ENCODE measurements around the gene LPIN1.
A peak's percentile ranks its signal among the peaks of the same experiment; 100 is the strongest.
"Not testable (repeated sequence)": the region's sequence is repeated elsewhere in the genome, so short reads cannot be mapped to it uniquely, and the experiment has no call there.

Gene LPIN1

GRCh38 chr2:11716689-11717321 is 29.6 kb upstream of the LPIN1 start:
- DNase-seq (ENCODE audit: low read depth in 2 of 2): no peak

GRCh38 chr2:11717623-11718022 is 28.8 kb upstream of the LPIN1 start:
- DNase-seq (ENCODE audit: low read depth in 2 of 2): no peak

GRCh38 chr2:11718606-11719005 is 27.8 kb upstream of the LPIN1 start:
- DNase-seq (ENCODE audit: low read depth in 2 of 2): no peak

GRCh38 chr2:11719230-11719977 is 27.0 kb upstream of the LPIN1 start:
- no peak for DNase-seq (ENCODE audit: low read depth in 2 of 2)

- no peak for DNase-seq (ENCODE audit: low read depth in 2 of 2)
Measured at GRCh38 chr2:11720752-11721151, 25.7 kb upstream of the LPIN1 start.

GRCh38 chr2:11722292-11723060 is 24.0 kb upstream of the LPIN1 start:
- no peak for DNase-seq (ENCODE audit: low read depth in 2 of 2)

GRCh38 chr2:11723061-11723371 is 23.4 kb upstream of the LPIN1 start:
- no peak for DNase-seq (ENCODE audit: low read depth in 2 of 2)

- no peak for DNase-seq (ENCODE audit: low read depth in 2 of 2)
Measured at GRCh38 chr2:11724151-11724550, 22.3 kb upstream of the LPIN1 start.

- DNase-seq (ENCODE audit: low read depth in 2 of 2): no peak
Measured at GRCh38 chr2:11726384-11726783, 20.0 kb upstream of the LPIN1 start.

- no peak for DNase-seq (ENCODE audit: low read depth in 2 of 2)
Measured at GRCh38 chr2:11729362-11730212, 16.8 kb upstream of the LPIN1 start.

- not testable (repeated sequence) for DNase-seq (ENCODE audit: low read depth in 2 of 2)
Measured at GRCh38 chr2:11731214-11731984, 15.0 kb upstream of the LPIN1 start.

GRCh38 chr2:11732587-11732986 is 13.8 kb upstream of the LPIN1 start:
- no peak for DNase-seq (ENCODE audit: low read depth in 2 of 2)

GRCh38 chr2:11737852-11738251 is 8.6 kb upstream of the LPIN1 start:
- not testable (repeated sequence) for DNase-seq (ENCODE audit: low read depth in 2 of 2)

GRCh38 chr2:11738589-11739436 is 7.6 kb upstream of the LPIN1 start:
- no peak for DNase-seq (ENCODE audit: low read depth in 2 of 2)

GRCh38 chr2:11740723-11741122 is 5.7 kb upstream of the LPIN1 start:
- DNase-seq (ENCODE audit: low read depth in 2 of 2): no peak

GRCh38 chr2:11742317-11742701 is 4.1 kb upstream of the LPIN1 start:
- no peak for DNase-seq (ENCODE audit: low read depth in 2 of 2)

GRCh38 chr2:11742702-11743357 is 3.6 kb upstream of the LPIN1 start:
- DNase-seq (ENCODE audit: low read depth in 2 of 2): no peak

GRCh38 chr2:11743366-11743765 is 3.1 kb upstream of the LPIN1 start:
- DNase-seq (ENCODE audit: low read depth in 2 of 2): no peak

- DNase-seq (ENCODE audit: low read depth in 2 of 2): peak; percentile 60 to 77
Measured at GRCh38 chr2:11743846-11744553, 2.4 kb upstream of the LPIN1 start.

All from stimulated activated CD4-positive, alpha-beta T cell treated with anti-CD3 and anti-CD28 coated beads, Interleukin-12 subunit alpha, Interleukin-12 subunit beta, amount 100 ng/mL, for 24 hours (primary cell).